Measurements from ENCODE around the gene DMBX1. TPM values are rescaled to one million over a fixed set of nuclear protein-coding genes. Genes with fewer than 3 reads are reported as not detected.

DMBX1 gene
- total RNA-seq, 2 donors from 2014 or later: not detected

- peak in 1 of 2 donors; percentile 37 for TF ChIP-seq CTCF (IDR thresholded peaks at IDR 0.05)
- no peaks in the 10 kb centered on the region for H3K9me3 ChIP-seq
- no peaks in the 10 kb centered on the region for H3K36me3 ChIP-seq
- no peak overlapping the region for H3K27ac ChIP-seq
- DNase-seq (ENCODE audit: low spot score): no peak
- H3K4me1 ChIP-seq: peaks cover 0 to 8% of the 10 kb centered on the region in 2 donors
- no peak overlapping the region for H3K4me3 ChIP-seq
- no peaks in the 10 kb centered on the region for H3K27me3 ChIP-seq
Observed at GRCh38 chr1:46535063-46535462, 45.4 kb downstream of the DMBX1 start.

- H3K4me1 ChIP-seq: peaks cover 0 to 8% of the 10 kb centered on the region in 2 donors
- no peak overlapping the region for H3K27ac ChIP-seq
- H3K4me3 ChIP-seq: no peak overlapping the region
- no peak for DNase-seq (ENCODE audit: low spot score)
- TF ChIP-seq CTCF (IDR thresholded peaks at IDR 0.05): no peak
- no peaks in the 10 kb centered on the region for H3K27me3 ChIP-seq
- no peaks in the 10 kb centered on the region for H3K36me3 ChIP-seq
- H3K9me3 ChIP-seq: no peaks in the 10 kb centered on the region
Observed at GRCh38 chr1:46536527-46536926, 46.9 kb downstream of the DMBX1 start.

- Histone ChIP-seq H3K27me3 (no peaks in the 10 kb centered on the region), H3K4me1 (peaks cover 0 to 6% of the 10 kb centered on the region in 2 donors)
- no peak for TF ChIP-seq CTCF (IDR thresholded peaks at IDR 0.05)
Observed at GRCh38 chr1:46537651-46538050, 48.0 kb downstream of the DMBX1 start.

GRCh38 chr1:46538147-46538546, 48.5 kb downstream of the DMBX1 start:
- no peak for TF ChIP-seq CTCF (IDR thresholded peaks at IDR 0.05)
- H3K9me3 ChIP-seq: no peaks in the 10 kb centered on the region
- DNase-seq (ENCODE audit: low spot score): no peak
- no peak overlapping the region for H3K4me3 ChIP-seq
- H3K27me3 ChIP-seq: no peaks in the 10 kb centered on the region
- H3K27ac ChIP-seq: no peak overlapping the region
- H3K36me3 ChIP-seq: no peaks in the 10 kb centered on the region
- peaks cover 0 to 5% of the 10 kb centered on the region in 2 donors for H3K4me1 ChIP-seq

More at GRCh38 chr1:46537651-46538050, 48.0 kb downstream of the DMBX1 start:
- H3K27ac ChIP-seq: no peak overlapping the region
- no peaks in the 10 kb centered on the region for H3K36me3 ChIP-seq
- DNase-seq (ENCODE audit: low spot score): no peak
- H3K4me3 ChIP-seq: no peak overlapping the region
- no peaks in the 10 kb centered on the region for H3K9me3 ChIP-seq

Other genes with a start within 250 kb of the DMBX1 start
- not detected for gene RAD54L, start 242.1 kb upstream of the DMBX1 start, total RNA-seq
- 10 to 100 TPM; 48.3 to 57.8 TPM for gene LRRC41, start 186.2 kb upstream of the DMBX1 start, total RNA-seq
- gene UQCRH, start 186.1 kb upstream of the DMBX1 start, total RNA-seq: 1,000 to 10,000 TPM in 1 of 2 donors, 100 to 1,000 TPM in 1; 929 to 1,323 TPM
- 10 to 100 TPM in 1 of 2 donors, 1 to 10 TPM in 1; 9.1 to 13.9 TPM for gene NSUN4, start 149.0 kb upstream of the DMBX1 start, total RNA-seq
- 10 to 100 TPM in 1 of 2 donors, 1 to 10 TPM in 1; 6.3 to 10.5 TPM for gene FAAH, start 95.5 kb upstream of the DMBX1 start, total RNA-seq
- gene KNCN, start 61.8 kb downstream of the DMBX1 start, total RNA-seq: not detected
- 10 to 100 TPM; 22.1 to 25.0 TPM for gene MKNK1, start 114.4 kb downstream of the DMBX1 start, total RNA-seq
- gene MOB3C, start 127.0 kb downstream of the DMBX1 start, total RNA-seq: 10 to 100 TPM in 1 of 2 donors, 1 to 10 TPM in 1; 7.9 to 14.5 TPM
- gene ATPAF1, start 178.5 kb downstream of the DMBX1 start, total RNA-seq: 100 to 1,000 TPM; 113 to 201 TPM
- not detected for gene TEX38, start 182.0 kb downstream of the DMBX1 start, total RNA-seq
- gene EFCAB14, start 229.3 kb downstream of the DMBX1 start, total RNA-seq: 10 to 100 TPM; 72.9 to 73.5 TPM

All from right atrium auricular region (tissue), 2 donors.